ENCODE measurements around the gene C2orf49. TPM values are rescaled to one million over a fixed set of nuclear protein-coding genes. Genes with fewer than 3 reads are reported as not detected.
A peak's percentile ranks its signal among the peaks of the same experiment; 100 is the strongest.

Gene C2orf49
- total RNA-seq, 1 experiment from 2014 or later = 17.2 TPM

- Histone ChIP-seq H3K9me3 (ENCODE audit: control insufficient read depth in 1 of 2, insufficient read depth in 1 of 2, low read depth in 1 of 2, low read length in 2 of 2) (no peaks in the 10 kb centered on the region), H3K4me2 (ENCODE audit: low read length) (peak overlapping the region; percentile 90), H3K79me2 (ENCODE audit: insufficient read depth, low read length) (peaks cover 57% of the 10 kb centered on the region), H3K4me1 (ENCODE audit: control insufficient read depth in 1 of 2, insufficient read depth in 2 of 2, low read length in 2 of 2) (peaks cover 25 to 64% of the 10 kb centered on the region in 2 experiments), H3K27ac (ENCODE audit: low read depth, low read length) (peak overlapping the region; percentile 91), H2AFZ (ENCODE audit: low read depth, low read length, poor library complexity, severe bottlenecking) (no peak overlapping the region), H3K4me3 (replicated peaks in 1 of 2; ENCODE audit: low read depth in 1 of 2, low read length in 2 of 2) (peak overlapping the region; percentile 92 to 93), H4K20me1 (ENCODE audit: insufficient read depth) (no peaks in the 10 kb centered on the region; the same call in 1 of the 2 replicates), H3K9ac (ENCODE audit: low read length) (peak overlapping the region; percentile 98), H3K27me3 (ENCODE audit: insufficient read depth, low read length) (no peaks in the 10 kb centered on the region), H3K36me3 (ENCODE audit: control insufficient read depth in 1 of 2, insufficient read depth in 2 of 2, low read length in 2 of 2) (peaks cover 2 to 27% of the 10 kb centered on the region in 2 experiments; a peak in 3 of 4 replicates), H3K9me2 (ENCODE audit: insufficient read depth) (no peaks in the 10 kb centered on the region)
- RAD21 ChIA-PET (ENCODE audit: low non-redundant PET in 1 of 2, low total read pairs in 2 of 2, uncharacterized antibody in 2 of 2, unreplicated experiment in 2 of 2) = no interaction called here
- intact Hi-C loops (cut with micrococcal nuclease) = no loop called here
- BruUV-seq (replicated peaks) = no TSS peak
- no peak for DNase-seq (ENCODE audit: low read depth, low spot score)
- CTCF ChIA-PET = interaction anchor here (2.2 kb wide), 1 partner anchor 123 kb away, joined by 7 read pairs; no protein-coding TSS in a partner anchor
- POLR2A ChIA-PET = interaction anchor here (1.4 to 2.5 kb wide), 3 partner anchors 9 to 113 kb away, joined by 3 to 6 read pairs (median 6); no protein-coding TSS in a partner anchor
- TF ChIP-seq, protein P1, sequence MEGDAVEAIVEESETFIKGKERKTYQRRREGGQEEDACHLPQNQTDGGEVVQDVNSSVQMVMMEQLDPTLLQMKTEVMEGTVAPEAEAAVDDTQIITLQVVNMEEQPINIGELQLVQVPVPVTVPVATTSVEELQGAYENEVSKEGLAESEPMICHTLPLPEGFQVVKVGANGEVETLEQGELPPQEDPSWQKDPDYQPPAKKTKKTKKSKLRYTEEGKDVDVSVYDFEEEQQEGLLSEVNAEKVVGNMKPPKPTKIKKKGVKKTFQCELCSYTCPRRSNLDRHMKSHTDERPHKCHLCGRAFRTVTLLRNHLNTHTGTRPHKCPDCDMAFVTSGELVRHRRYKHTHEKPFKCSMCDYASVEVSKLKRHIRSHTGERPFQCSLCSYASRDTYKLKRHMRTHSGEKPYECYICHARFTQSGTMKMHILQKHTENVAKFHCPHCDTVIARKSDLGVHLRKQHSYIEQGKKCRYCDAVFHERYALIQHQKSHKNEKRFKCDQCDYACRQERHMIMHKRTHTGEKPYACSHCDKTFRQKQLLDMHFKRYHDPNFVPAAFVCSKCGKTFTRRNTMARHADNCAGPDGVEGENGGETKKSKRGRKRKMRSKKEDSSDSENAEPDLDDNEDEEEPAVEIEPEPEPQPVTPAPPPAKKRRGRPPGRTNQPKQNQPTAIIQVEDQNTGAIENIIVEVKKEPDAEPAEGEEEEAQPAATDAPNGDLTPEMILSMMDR (IDR thresholded peaks at IDR 0.05 in 2 of 3, conservative IDR thresholded peaks at IDR 0.05 in 1 of 3; ENCODE audit: borderline replicate concordance in 1 of 3, insufficient read depth in 1 of 3, low read depth in 2 of 3, low read length in 2 of 3) = no peak
- TF ChIP-seq RAD21 (IDR thresholded peaks at IDR 0.05; ENCODE audit: low read depth) (no peak), SIN3A (IDR thresholded peaks at IDR 0.05; ENCODE audit: low read depth) (no peak), ELF1 (IDR thresholded peaks at IDR 0.05; ENCODE audit: borderline replicate concordance, low read depth) (no peak), EZH2 (IDR thresholded peaks at IDR 0.05) (no peak), YY1 (IDR thresholded peaks at IDR 0.05; ENCODE audit: extremely low read depth, insufficient replicate concordance, low read depth, low read length) (no peak), ZBTB33 (IDR thresholded peaks at IDR 0.05; ENCODE audit: extremely low read depth, insufficient replicate concordance, low read length) (no peak), ATF3 (IDR thresholded peaks at IDR 0.05) (no peak), SRF (IDR thresholded peaks at IDR 0.05; ENCODE audit: low read depth) (no peak)
- no peak for ATAC-seq
These were observed 60.6 kb downstream of the C2orf49 start for GRCh38 chr2:105397953-105398335.
